Suppressor macrophage (primary cell): ENCODE measurements around the gene PHAF1.
A peak's percentile ranks its signal among the peaks of the same experiment; 100 is the strongest.
"Not testable (repeated sequence)": the region's sequence is repeated elsewhere in the genome, so short reads cannot be mapped to it uniquely, and the experiment has no call there.

ENCODE experiments used
- DNase-seq, 4 experiments: peaks; one replicate each; pipeline ENCODE4 v3.0.0-alpha.2; 2020 to 2022

The PHAF1 gene

GRCh38 chr16:67105246-67105645 lies 4.5 kb upstream of the PHAF1 start:
- DNase-seq: peak; percentile 67 to 85 (median 80)

GRCh38 chr16:67105881-67106280 lies 3.9 kb upstream of the PHAF1 start:
- no peak for DNase-seq

- no peak for DNase-seq
These were observed 1.3 kb upstream of the PHAF1 start for GRCh38 chr16:67108489-67108888.

GRCh38 chr16:67108931-67109406 lies 772 bp upstream of the PHAF1 start:
- no peak for DNase-seq

- DNase-seq: no peak
These were observed 2.3 kb downstream of the PHAF1 start for GRCh38 chr16:67111951-67112444.

- no peak for DNase-seq
These were observed 3.1 kb downstream of the PHAF1 start for GRCh38 chr16:67112591-67113399.

GRCh38 chr16:67114793-67115192 lies 5.1 kb downstream of the PHAF1 start:
- DNase-seq: no peak

- peak; percentile 66 to 87 (median 74) for DNase-seq
These were observed 5.9 kb downstream of the PHAF1 start for GRCh38 chr16:67115639-67116038.

GRCh38 chr16:67116388-67117311 lies 6.9 kb downstream of the PHAF1 start:
- DNase-seq: peak; percentile 28 to 52 (median 42)

- no peak for DNase-seq
These were observed 8.0 kb downstream of the PHAF1 start for GRCh38 chr16:67117716-67118115.

GRCh38 chr16:67120025-67120424 lies 10.3 kb downstream of the PHAF1 start:
- DNase-seq: no peak

- DNase-seq: not testable (repeated sequence)
These were observed 13.1 kb downstream of the PHAF1 start for GRCh38 chr16:67122799-67123198.

GRCh38 chr16:67128417-67128816 lies 18.7 kb downstream of the PHAF1 start:
- DNase-seq: no peak

GRCh38 chr16:67128887-67129286 lies 19.1 kb downstream of the PHAF1 start:
- no peak for DNase-seq

- no peak for DNase-seq
These were observed 19.7 kb downstream of the PHAF1 start for GRCh38 chr16:67129422-67129821.

GRCh38 chr16:67137605-67138004 lies 27.9 kb downstream of the PHAF1 start:
- DNase-seq: no peak

GRCh38 chr16:67141391-67141790 lies 31.6 kb downstream of the PHAF1 start:
- DNase-seq: no peak

- DNase-seq: no peak
These were observed 32.6 kb downstream of the PHAF1 start for GRCh38 chr16:67142342-67142741.

- DNase-seq: no peak
These were observed 35.2 kb downstream of the PHAF1 start for GRCh38 chr16:67144943-67145342.

GRCh38 chr16:67145746-67146145 lies 36.0 kb downstream of the PHAF1 start:
- no peak for DNase-seq

- no peak for DNase-seq
These were observed 37.0 kb downstream of the PHAF1 start for GRCh38 chr16:67146523-67147357.

- no peak for DNase-seq
These were observed 37.8 kb downstream of the PHAF1 start for GRCh38 chr16:67147437-67148140.
